Measurements from ENCODE around the gene RBM20.

DNA sequence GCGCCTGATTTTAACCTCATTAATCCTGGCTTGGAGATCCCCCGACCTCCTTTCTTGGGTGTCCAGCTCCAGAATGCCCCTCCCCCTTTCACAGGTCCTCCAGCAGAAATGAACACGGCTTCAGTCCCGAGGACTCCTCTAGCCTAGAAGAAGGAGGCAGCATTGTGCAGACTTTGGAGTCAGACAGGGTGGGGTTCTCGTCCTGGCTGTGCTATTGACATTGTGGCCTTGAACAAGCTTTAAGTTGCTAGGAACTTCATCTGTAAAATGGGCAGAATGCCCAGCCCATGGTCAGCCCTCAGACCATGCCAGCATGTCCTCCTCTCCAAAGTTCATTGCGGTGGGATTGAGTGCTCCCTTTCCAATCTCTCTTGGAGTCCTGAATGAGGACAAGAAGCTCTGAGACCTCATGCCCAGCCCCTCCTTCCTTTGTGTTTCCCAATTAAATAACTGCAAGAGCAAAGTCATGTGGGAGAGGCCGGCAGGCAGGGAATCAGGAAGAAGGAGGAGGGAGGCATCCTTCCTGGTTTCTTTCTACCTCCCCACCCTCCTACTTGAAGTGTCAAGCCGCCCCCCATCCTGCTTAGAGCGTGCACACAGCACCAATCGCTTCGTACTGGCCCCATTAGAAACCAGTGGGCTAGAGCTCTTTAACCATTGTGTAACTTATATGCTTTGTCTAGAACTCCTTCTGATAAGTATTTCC, 86.4 kb downstream of the RBM20 start:
- no peak for TF ChIP-seq EZH2 (IDR thresholded peaks at IDR 0.05)
- TF ChIP-seq, protein P1, sequence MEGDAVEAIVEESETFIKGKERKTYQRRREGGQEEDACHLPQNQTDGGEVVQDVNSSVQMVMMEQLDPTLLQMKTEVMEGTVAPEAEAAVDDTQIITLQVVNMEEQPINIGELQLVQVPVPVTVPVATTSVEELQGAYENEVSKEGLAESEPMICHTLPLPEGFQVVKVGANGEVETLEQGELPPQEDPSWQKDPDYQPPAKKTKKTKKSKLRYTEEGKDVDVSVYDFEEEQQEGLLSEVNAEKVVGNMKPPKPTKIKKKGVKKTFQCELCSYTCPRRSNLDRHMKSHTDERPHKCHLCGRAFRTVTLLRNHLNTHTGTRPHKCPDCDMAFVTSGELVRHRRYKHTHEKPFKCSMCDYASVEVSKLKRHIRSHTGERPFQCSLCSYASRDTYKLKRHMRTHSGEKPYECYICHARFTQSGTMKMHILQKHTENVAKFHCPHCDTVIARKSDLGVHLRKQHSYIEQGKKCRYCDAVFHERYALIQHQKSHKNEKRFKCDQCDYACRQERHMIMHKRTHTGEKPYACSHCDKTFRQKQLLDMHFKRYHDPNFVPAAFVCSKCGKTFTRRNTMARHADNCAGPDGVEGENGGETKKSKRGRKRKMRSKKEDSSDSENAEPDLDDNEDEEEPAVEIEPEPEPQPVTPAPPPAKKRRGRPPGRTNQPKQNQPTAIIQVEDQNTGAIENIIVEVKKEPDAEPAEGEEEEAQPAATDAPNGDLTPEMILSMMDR (IDR thresholded peaks at IDR 0.05) = no peak

All from neural progenitor cell (in vitro differentiated cells).